Ectodermal cell (in vitro differentiated cells): Measurements from ENCODE around the gene UBE2L5.

Experiments used
- H3K27ac ChIP-seq: 2 replicates; pipeline ENCODE4 v1.7.0; 2013; ENCODE audit warnings: mild to moderate bottlenecking, low read depth, low read length; ENCODE audit not compliant: insufficient read depth, poor library complexity, severe bottlenecking
- H3K27me3 ChIP-seq: 2 replicates; pipeline ENCODE4 v1.7.0; 2013; ENCODE audit warnings: mild to moderate bottlenecking, low read length; ENCODE audit not compliant: insufficient read depth, control insufficient read depth, poor library complexity, severe bottlenecking
- H3K36me3 ChIP-seq: one replicate; pipeline ENCODE4 v1.7.0; 2013; ENCODE audit warnings: low read length; ENCODE audit not compliant: control insufficient read depth, insufficient read depth
- H3K4me1 ChIP-seq: one replicate; pipeline ENCODE4 v1.7.0; 2013; ENCODE audit warnings: low read length; ENCODE audit not compliant: control insufficient read depth, insufficient read depth
- H3K4me3 ChIP-seq: 2 replicates; pipeline ENCODE4 v1.7.0; 2013; ENCODE audit warnings: low read depth, low read length, control low read depth; ENCODE audit not compliant: insufficient read depth
- H3K9me3 ChIP-seq: 2 replicates; pipeline ENCODE4 v1.7.0; 2013; ENCODE audit warnings: mild to moderate bottlenecking, low read length, moderate library complexity; ENCODE audit not compliant: control insufficient read depth
- WGBS, 2 experiments: methylation state at CpG; one replicate each; pipeline ENCODE4 v1.1.7; 2013; ENCODE audit warnings: missing lambda C conversion rate in 2 of 2; 5-methylcytosine and 5-hydroxymethylcytosine counted together

The UBE2L5 gene

DNA sequence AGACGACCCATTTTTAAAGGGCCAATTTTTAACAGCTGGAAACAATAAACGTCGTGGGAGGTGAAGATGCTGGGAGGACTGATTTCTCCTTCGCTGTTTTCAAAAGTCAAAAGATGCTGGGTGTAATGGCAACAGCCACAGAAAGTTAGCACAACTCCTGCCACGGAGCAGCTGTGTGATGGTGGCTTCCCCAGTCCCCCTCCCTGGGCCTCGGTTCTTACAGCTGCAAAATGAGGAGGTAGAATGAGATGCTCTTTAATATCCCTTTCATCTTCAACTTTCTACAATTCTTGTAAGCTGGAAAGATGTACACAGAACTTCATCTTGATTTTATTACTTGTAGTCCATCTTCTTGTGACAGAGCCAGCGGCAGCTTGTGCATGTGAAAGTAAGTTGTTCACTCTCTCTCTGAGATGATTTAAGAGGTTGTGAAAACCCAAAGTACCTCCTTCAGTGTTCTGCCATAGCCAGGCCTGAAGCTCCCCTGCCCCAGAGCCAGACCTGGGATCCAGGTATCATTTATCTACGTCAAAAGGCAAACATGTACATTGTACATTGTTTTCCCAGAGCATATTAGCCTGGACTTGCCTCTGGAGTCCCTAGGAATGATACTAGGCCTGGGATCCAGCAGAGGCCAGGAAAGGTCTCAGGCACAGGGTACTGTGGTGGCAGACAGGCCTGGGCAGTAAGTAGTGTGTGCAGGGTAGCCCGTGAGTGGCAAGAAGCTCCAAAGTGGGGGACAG, 3.4 kb upstream of the UBE2L5 start:
- no peak overlapping the region for H3K4me3 ChIP-seq
- no peaks in the 10 kb centered on the region for H3K9me3 ChIP-seq
- WGBS, 2 experiments, result 85 to 90% methylated on average over 9 of the region's 9 CpGs
- H3K27ac ChIP-seq, result no peak overlapping the region
- peaks cover 15% of the 10 kb centered on the region for H3K27me3 ChIP-seq
- no peaks in the 10 kb centered on the region for H3K36me3 ChIP-seq
- peaks cover 8% of the 10 kb centered on the region for H3K4me1 ChIP-seq

DNA sequence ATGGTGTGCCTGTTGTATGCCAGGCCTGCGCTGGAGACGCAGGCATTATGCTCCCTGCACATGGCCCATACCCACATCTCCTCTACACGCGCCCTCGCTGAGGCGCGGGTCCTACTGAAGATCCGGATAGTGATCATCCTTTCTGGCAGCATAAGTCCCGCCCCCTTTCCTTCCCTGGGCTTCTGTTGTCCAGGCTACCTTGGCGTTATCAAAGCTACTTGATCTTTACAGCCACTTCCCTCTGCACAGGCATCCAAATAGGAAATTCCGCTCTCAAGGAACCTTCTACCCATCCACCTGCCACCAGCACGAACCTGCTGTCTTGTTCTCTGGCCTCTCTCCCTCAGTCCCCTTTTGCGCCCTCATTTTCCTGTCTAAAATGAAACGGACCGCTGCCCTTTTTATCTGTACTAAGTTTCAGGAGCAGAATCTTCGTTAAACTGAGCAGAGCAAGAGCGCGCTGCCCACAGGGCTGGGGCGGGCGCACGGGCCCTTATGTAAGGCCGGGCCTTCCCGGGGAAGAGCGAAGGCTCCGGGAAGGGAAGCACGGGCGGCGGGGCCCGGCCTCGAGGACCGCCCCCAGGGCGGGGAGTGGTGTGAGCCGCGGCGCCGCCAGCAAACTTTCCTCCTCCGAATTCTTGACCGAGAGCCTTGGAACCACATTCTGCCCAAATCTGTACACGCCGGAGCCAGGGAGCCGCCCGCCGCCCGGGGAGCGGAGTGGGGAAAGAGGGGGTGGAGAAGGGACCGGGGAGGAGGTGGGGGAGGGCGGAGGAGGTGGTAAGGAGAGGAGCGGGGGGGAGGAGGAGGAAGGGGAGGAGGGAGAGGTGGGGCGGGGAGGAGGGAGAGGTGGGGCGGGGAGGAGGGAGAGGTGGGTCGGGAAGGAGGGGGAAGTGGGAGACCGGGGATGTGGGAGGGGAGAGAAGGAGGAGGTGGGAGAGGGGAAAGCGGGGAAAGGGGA, 920 bp upstream of the UBE2L5 start:
- H3K36me3 ChIP-seq, result no peaks in the 10 kb centered on the region
- H3K4me1 ChIP-seq, result peaks cover 8% of the 10 kb centered on the region
- peak overlapping the region; percentile 58 for H3K4me3 ChIP-seq
- H3K27me3 ChIP-seq, result peaks cover 19% of the 10 kb centered on the region
- WGBS, 2 experiments, result 3 to 4% methylated on average over 50 to 53 of the region's 53 CpGs
- H3K9me3 ChIP-seq, result no peaks in the 10 kb centered on the region
- peak overlapping the region; percentile 86 for H3K27ac ChIP-seq

DNA sequence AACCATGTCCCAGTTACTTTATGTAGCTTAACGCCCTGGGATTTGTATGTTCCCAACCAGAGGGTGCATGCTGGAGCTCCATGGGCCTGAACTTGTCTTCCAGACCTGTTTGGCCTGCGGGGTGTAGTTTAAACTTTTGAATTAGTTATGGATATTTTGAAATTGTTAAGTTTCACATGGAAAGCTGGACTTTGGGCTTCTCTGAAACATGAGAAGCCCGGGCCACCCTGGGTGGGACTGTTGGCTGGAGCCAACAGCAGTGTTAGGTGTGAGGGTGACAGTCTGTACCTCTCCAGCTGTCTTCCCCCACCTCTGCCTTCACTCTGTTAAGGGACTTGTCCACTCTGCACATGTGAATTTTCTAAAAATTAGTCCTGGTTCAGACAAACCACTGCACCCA, 1.6 kb downstream of the UBE2L5 start:
- H3K27ac ChIP-seq, result no peak overlapping the region
- 95 to 97% methylated on average over 3 of the region's 3 CpGs for WGBS, 2 experiments
- H3K4me3 ChIP-seq, result no peak overlapping the region
- no peaks in the 10 kb centered on the region for H3K36me3 ChIP-seq
- H3K9me3 ChIP-seq, result no peaks in the 10 kb centered on the region
- peaks cover 19% of the 10 kb centered on the region for H3K27me3 ChIP-seq
- H3K4me1 ChIP-seq, result peaks cover 8% of the 10 kb centered on the region

DNA sequence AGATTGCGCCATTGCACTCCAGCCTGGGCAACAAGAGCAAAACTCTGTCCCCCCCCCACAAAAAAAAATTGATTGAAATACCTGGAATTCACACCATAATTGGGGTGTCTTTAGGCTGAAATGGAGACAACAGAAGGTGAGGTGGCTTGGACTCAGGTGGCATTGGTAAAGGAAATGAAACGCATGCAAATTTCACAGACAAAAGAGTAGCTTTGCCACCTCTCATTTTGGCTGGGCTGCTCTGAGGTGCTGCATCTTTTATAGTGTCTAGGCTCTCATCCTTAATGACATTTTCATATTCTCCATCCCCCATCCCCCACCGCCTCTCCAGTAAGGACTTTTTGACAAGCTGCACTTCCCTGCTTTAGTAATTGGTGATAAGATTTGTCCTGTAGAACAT, 6.9 kb downstream of the UBE2L5 start:
- H3K36me3 ChIP-seq, result no peaks in the 10 kb centered on the region
- H3K4me3 ChIP-seq, result no peak overlapping the region
- H3K4me1 ChIP-seq, result no peaks in the 10 kb centered on the region
- peaks cover 1% of the 10 kb centered on the region for H3K27me3 ChIP-seq
- H3K9me3 ChIP-seq, result no peaks in the 10 kb centered on the region
- H3K27ac ChIP-seq, result no peak overlapping the region
- 87 to 96% methylated on average over 2 to 3 of the region's 3 CpGs for WGBS, 2 experiments

DNA sequence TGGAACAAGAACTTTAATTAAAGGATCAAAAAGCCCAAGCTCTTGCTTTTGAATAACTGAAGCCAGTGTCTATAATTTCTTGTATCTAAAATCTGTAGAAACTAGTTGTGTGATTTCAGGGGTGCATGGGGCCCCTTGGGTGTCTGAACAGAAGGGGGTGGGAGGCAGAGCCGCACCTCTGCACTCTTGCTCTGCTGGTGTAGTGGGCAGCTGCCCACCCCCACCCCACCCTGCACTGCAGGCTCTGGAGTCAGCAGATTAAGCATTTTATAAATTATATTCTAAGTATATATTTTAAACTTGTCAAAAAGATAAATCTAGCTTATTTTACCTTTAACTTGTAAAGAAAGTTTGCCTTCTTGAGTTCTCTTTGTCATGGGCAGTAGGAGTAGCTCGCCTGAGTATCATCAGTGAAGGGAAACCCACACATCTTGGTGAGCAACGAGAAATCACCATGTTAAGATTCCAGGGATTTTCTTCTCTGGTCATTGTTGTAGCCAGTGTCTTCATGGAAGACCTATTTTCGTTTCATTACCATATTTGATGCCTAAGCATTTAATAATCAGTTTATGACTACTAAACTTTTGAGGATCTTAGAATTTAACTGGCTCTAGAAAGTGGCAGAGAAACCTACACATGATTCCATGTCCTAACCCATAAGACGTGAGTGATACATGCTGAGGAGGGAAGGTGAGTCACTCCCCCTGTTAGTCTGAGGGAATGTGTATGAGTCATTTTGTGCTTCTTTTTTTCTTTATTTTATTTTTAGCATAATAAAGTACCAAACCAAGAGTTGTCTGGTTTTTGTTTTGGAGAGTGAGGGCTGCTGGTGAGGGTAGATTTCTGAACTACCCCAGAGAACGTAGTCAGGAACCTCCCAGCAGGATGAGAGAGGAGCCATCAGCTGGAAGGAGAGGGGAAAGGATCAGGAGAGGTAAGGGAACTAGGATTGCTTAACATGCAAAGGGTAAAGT, 7.7 kb downstream of the UBE2L5 start:
- no peaks in the 10 kb centered on the region for H3K27me3 ChIP-seq
- H3K4me1 ChIP-seq, result no peaks in the 10 kb centered on the region
- no peaks in the 10 kb centered on the region for H3K36me3 ChIP-seq
- H3K9me3 ChIP-seq, result no peaks in the 10 kb centered on the region
- WGBS, 2 experiments, result 78 to 88% methylated on average over 4 to 6 of the region's 6 CpGs
- H3K4me3 ChIP-seq, result no peak overlapping the region
- no peak overlapping the region for H3K27ac ChIP-seq

DNA sequence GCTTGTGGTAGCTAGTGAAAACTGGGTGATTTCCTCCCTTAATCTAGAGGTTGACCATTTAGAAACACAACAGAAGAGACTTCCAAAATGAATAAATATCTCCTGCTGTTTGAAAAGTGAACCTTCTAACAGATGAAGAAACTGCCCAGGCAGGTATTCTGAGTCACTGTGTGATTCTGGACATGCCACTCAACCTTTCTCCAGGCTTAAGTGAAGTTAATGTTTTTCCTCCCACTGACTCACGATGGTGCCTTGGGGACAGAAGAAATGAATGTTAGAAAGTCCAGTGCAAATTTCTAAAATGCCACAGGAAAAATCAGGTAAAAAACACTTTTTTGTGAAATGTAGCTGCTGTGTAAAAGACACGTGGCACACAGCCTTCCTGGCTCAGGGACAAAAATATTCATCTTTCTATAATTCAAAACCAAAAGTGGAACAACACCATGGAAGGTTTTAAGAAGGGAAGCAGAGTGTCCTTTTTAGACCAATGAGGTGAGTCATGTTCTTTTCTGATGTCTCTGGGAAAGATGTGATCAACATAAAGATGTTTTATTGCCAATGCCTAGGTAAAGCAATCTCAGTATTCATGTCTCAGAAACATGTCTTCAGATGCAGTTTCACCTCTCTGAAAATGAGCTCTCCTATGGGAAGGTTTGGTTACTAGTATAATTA, 9.1 kb downstream of the UBE2L5 start:
- Histone ChIP-seq H3K36me3 (no peaks in the 10 kb centered on the region), H3K27ac (no peak overlapping the region), H3K4me1 (no peaks in the 10 kb centered on the region), H3K27me3 (no peaks in the 10 kb centered on the region), H3K4me3 (no peak overlapping the region), H3K9me3 (no peaks in the 10 kb centered on the region)
- 95 to 98% methylated on average over 2 of the region's 2 CpGs for WGBS, 2 experiments

DNA sequence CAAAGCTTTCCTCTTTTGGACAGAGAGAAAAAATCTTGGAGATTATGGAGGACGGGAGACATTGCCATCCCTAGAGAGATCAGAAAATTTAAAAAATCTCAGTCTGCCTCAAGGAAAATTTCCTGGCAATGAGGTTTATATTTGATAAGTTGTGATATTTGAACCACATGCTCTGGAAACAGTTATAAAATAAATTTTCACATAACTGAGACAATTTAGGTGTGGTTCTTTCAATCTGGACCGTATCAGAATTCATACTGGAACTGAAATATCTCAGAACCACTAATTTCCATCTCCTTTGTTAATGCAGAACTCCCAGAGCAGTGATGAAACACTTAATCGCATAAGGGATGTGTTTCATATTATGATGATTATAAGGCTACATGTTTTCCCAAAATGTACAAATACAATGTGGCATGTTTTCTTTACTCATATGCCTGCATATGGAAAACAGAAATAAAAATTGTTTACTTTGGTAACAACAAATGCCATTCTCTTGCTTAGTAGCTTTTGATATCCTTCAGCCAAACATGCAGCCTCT, 13.7 kb downstream of the UBE2L5 start:
- H3K27ac ChIP-seq, result no peak overlapping the region
- H3K27me3 ChIP-seq, result no peaks in the 10 kb centered on the region
- H3K4me3 ChIP-seq, result no peak overlapping the region
- no peaks in the 10 kb centered on the region for H3K9me3 ChIP-seq
- WGBS, 2 experiments, result 88 to 89% methylated on average over 2 of the region's 3 CpGs
- H3K4me1 ChIP-seq, result no peaks in the 10 kb centered on the region
- no peaks in the 10 kb centered on the region for H3K36me3 ChIP-seq

DNA sequence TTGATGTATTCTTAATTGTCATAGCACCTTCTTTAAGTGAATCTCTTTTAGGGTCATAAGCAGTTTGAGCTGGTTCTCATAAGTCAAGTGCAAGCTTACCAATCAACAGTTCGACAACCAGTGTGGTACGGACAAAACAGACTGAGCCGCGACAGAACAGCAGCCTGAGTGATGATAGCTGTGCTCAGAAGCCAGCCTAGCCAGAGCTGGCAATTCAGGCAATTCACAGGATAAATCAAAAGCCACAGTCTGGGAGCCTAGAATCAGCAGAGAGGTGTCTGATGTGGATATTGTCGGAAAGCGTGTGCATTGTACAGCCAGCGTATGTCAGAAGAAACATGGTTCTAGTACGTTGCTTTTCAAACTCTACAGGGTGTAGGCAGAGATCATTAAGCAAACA, 14.9 kb downstream of the UBE2L5 start:
- Histone ChIP-seq H3K36me3 (no peaks in the 10 kb centered on the region), H3K4me3 (no peak overlapping the region), H3K27me3 (no peaks in the 10 kb centered on the region), H3K4me1 (no peaks in the 10 kb centered on the region), H3K9me3 (no peaks in the 10 kb centered on the region), H3K27ac (no peak overlapping the region)
- 94 to 96% methylated on average over 8 of the region's 8 CpGs for WGBS, 2 experiments

DNA sequence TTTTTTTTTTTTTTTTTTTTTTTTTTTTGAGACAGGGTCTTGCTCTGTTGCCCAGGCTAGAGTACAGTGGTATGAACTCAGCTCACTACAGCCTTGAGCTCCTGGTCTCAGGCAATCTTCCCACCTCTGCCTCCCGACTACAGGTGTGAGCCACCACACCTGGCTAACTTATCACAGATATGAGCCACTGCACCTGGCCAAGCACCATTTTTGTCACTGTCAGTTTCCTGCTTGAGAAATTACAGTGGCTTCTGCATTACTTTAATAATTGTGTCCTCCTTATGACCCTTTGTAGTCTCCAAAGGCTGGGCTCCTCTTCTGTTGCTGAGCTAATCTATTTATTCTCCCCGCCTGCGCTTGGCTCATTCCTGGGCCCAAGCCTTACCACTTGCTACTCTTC, 16.0 kb downstream of the UBE2L5 start:
- Histone ChIP-seq H3K27me3 (no peaks in the 10 kb centered on the region), H3K4me1 (no peaks in the 10 kb centered on the region), H3K27ac (no peak overlapping the region), H3K9me3 (no peaks in the 10 kb centered on the region), H3K4me3 (no peak overlapping the region), H3K36me3 (no peaks in the 10 kb centered on the region)
- 91 to 95% methylated on average over 3 of the region's 3 CpGs for WGBS, 2 experiments
